Measurements from ENCODE around the gene FAM20C.

- TF ChIP-seq CTCF (conservative IDR thresholded peaks at IDR 0.05; ENCODE audit: low read length) = no peak
- no peak for TF ChIP-seq EZH2phosphoT487 (IDR thresholded peaks at IDR 0.05; ENCODE audit: borderline replicate concordance, low read depth, low read length)
Measured at GRCh38 chr7:149791-150636, 42.4 kb upstream of the FAM20C start.
